SU-DHL-6 (cell line): ENCODE measurements around the gene EOGT.

Source experiments
- EZH2phosphoT487 ChIP-seq: fragments of 200-600 bp; sonication (generic), shearing (Covaris generic); conservative IDR thresholded peaks from 2 replicates; pipeline ENCODE4 v1.6.1; 2018; ENCODE audit warnings: mild to moderate bottlenecking, antibody characterized with exemption, low read length, moderate library complexity, mixed read lengths
- TF ChIP-seq, protein P1 (sequence below): fragments of 200-600 bp; sonication (generic); IDR thresholded peaks from one replicate; pipeline ENCODE4 v1.5.1; 2017; ENCODE audit warnings: antibody characterized with exemption, mild to moderate bottlenecking, low read length, moderate library complexity; ENCODE audit not compliant: insufficient read depth, poor library complexity, severe bottlenecking

DNA sequence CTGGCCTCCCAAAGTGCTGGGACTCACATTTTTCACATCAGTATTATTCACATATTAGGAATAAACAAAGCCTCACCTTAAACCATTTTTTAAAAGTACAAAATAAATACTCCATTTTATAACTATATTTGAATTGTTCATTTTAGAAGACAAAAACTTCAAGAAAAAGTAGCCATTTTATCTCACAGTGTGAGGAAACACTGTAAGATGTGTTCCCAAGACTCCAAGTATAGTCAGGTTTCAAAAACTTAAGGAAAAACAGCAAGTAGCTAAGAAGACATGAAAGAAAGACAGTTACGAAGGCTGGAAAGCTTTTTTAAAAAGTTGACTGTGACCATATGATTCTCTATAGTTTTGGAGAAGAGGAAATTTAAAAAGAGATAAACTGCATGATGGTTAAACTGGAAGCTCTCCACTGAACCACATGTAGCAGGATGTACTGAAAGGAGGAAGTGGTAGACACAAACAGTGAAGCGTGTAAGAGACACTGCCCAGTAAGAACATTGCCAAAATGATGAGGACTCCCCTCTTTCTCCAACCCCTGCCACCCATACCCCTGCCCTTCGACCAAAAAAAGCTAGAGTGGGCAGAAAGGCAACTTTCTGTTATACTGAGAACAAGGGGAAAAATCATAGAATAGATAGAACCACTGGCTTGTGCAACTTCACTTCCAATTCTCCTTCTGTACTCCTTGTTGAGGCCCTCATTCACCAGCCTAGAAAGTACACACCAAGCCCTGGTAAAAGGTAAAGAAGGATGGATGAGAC is 44.9 kb upstream of the EOGT start:
- TF ChIP-seq, protein P1, sequence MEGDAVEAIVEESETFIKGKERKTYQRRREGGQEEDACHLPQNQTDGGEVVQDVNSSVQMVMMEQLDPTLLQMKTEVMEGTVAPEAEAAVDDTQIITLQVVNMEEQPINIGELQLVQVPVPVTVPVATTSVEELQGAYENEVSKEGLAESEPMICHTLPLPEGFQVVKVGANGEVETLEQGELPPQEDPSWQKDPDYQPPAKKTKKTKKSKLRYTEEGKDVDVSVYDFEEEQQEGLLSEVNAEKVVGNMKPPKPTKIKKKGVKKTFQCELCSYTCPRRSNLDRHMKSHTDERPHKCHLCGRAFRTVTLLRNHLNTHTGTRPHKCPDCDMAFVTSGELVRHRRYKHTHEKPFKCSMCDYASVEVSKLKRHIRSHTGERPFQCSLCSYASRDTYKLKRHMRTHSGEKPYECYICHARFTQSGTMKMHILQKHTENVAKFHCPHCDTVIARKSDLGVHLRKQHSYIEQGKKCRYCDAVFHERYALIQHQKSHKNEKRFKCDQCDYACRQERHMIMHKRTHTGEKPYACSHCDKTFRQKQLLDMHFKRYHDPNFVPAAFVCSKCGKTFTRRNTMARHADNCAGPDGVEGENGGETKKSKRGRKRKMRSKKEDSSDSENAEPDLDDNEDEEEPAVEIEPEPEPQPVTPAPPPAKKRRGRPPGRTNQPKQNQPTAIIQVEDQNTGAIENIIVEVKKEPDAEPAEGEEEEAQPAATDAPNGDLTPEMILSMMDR, result no peak
- TF ChIP-seq EZH2phosphoT487, result no peak
